ENCODE measurements around the gene CSNK1G2.

CSNK1G2 gene

GRCh38 chr19:2022289-2022688 lies 81.3 kb downstream of the CSNK1G2 start:
- DNase-seq = no peak

DNA sequence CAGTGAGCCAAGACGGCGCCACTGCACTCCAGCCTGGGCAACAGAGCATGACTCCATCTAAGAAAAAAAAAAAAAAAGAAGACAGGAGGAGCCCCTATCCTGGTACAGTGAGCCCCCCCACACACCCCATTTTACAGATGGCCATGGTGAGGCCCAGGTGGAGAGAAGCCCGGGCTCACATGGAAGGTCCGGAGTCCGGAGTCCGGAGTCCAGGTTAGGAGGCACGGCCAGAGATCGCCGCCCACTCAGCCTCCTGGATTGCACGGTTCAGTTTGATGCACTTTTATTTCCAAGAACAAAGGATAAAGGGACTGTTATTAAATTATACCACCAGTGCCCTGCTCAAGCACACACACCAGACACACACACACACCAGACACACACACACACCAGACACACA lies 85.8 kb downstream of the CSNK1G2 start:
- no peak for DNase-seq

- DNase-seq = no peak
Observed at GRCh38 chr19:2027361-2027760, 86.4 kb downstream of the CSNK1G2 start.

All from T1000 (cell line).